Renal cortical epithelial cell (primary cell): ENCODE data around the gene OR13A1. TPM values are rescaled to one million over a fixed set of nuclear protein-coding genes. Genes with fewer than 3 reads are reported as not detected.
"Not testable (repeated sequence)": the region's sequence is repeated elsewhere in the genome, so short reads cannot be mapped to it uniquely, and the experiment has no call there.

ENCODE experiments used
- DNase-seq: peaks from one replicate; pipeline ENCODE4 v3.0.0-alpha.2; 2011; ENCODE audit warnings: low read depth
- total RNA-seq: library from RNA; depleted of rRNA; stranded (reverse); fragments of >200 nt; gene quantifications from 2 replicates; pipeline ENCODE4 v1.2.3, GENCODE V29; 2014

OR13A1 gene, protein sequence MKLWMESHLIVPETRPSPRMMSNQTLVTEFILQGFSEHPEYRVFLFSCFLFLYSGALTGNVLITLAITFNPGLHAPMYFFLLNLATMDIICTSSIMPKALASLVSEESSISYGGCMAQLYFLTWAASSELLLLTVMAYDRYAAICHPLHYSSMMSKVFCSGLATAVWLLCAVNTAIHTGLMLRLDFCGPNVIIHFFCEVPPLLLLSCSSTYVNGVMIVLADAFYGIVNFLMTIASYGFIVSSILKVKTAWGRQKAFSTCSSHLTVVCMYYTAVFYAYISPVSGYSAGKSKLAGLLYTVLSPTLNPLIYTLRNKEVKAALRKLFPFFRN
- total RNA-seq, result not detected in 2 replicates

DNA sequence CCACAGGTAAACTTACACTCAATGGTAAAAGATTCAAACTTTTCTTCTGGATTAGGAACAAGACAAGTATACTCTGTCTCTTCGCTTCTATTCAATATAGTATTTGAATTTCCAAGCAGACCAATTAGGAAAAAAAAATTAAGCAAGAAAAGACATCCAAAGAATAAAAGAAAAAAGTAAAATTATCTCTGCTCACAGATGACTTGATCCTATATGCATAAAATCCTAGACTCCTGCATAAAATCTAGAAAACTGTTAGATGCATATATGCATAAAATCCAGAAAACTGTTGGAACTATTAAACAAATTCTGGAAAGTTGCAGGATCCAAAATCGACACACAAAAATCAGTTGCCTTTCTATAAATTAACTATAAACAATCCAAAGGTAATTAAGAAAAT lies at the start of gene OR13A1:
Gene OR13A1, minus strand, starts transcription at position 101 of the 400 bp plus-strand sequence. CDS start 11,186 bp downstream, outside the sequence.
- no peak for DNase-seq

DNA sequence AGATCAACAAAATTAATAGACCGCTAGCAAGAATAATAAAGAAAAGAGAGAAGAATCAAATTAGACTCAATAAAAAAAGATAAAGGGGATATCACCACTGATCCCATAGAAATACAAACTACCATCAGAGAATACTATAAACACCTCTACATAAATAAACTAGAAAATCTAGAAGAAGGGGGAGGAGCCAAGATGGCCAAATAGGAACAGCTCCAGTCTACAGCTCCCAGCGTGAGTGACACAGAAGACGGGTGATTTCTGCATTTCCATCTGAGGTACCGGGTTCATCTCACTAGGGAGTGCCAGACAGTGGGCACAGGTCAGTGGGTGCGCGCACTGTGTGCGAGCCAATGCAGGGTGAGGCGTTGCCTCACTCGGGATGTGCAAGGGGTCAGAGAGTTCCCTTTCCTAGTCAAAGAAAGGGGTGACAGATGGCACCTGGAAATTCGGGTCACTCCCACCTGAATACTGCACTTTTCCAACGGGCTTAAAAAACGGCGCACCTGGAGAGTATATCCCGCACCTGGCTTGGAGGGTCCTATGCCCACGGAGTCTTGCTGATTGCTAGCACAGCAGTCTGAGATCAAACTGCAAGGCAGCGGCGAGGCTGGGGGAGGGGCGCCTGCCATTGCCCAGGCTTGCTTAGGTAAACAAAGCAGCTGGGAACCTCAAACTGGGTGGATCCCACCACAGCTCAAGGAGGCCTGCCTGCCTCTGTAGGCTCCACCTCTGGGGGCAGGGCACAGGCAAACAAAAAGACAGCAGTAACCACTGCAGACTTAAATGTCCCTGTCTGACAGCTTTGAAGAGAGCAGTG lies 46.8 kb upstream of the OR13A1 start:
- DNase-seq, result not testable (repeated sequence)

DNA sequence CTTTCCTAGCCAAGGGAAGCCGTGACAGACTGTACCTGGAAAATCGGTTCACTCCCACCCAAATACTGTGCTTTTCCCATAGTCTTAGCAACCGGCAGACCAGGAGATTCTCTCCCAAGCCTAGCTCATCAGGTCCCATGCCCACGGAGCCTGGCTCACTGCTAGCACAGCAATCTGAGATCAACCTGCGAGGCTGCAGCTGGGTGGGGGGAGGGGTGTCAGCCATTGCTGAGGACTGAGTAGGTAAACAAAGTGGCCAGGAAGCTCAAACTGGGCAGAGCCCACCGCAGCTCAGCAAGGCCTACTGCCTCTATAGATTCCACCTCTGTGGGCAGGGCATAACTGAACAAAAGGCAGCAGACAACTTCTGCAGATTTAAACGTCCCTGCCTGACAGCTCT lies 43.6 kb upstream of the OR13A1 start:
- not testable (repeated sequence) for DNase-seq

DNA sequence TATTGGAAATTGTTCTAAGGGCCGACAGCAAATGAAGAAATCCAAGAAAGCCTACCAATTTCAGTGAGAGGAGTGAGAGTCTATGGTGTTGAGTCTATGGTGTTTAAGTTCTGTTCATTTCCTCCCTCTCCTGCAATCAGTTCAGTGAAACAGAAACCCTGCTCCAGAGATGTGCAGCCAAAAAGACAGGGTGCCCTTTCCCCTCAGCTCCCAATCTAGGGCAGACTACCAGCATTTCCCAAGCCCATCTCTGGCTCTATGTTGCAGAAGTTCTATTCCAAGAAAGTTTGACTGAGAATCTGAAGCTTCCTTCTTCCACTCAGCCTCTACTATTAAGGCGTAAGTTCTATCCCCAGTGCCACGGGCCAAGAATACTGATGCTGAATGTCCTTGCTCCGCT lies 40.1 kb upstream of the OR13A1 start:
- no peak for DNase-seq

DNA sequence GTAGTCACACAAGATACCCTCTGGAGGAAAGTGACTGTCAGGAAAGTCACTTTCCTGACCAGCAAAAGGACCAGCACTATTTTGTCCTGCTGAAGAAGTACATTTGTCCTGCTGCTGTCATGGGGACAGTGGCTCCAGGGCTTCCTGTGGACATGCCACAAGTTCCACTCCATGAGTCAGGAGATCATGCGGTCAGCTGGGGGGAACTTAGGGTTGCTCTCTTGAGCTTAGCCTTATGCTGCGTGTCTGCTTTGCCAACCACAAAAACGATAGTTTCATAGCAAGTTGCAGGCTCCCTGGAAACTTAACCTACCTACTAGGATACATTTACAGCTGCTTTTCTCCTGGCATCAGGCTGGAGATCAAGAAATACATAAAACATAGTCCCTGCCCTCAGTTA lies 38.9 kb upstream of the OR13A1 start:
- no peak for DNase-seq

DNA sequence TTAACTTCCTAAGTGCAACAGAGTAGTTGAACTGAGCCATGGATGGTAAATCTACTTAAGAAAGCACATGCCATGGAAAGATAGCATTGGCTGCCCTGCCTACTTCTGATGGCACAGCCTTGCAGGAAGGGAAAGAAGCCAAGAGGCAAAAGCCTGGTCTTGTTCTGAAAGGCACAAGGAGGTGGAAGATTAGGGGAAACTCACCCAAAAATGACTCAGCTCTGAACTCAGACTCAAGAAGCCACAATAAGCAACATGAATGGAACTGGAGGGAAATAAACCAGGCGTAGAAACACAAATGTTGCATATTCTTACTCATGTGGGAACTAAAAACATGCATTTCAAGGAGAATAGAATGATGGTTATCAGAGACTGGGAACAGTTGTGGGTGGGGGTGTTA lies 37.8 kb upstream of the OR13A1 start:
- no peak for DNase-seq

DNA sequence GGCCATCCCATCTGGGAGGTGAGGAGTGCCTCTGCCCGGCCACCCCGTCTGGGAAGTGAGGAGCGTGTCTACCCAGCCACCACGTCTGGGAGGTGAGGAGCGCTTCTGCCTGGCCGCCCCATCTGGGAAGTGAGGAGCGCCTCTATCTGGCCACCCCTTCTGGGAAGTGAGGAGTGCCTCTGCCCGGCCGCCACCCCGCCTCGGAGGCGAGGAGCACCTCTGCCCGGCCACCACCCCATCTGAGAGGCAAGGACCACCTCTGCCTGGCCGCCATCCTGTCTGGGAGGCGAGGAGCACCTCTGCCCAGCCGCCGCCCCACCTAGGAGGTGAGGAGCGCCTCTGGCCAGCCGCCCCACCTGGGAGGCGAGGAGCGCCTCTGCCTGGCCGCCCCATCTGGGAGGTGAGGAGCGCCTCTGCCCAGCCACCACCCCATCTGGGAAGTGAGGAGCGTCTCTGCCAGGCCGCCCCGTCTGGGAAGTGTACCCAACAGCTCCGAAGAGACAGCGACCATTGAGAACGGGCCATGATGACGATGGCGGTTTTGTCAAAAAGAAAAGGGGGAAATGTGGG lies 32.9 kb upstream of the OR13A1 start:
- DNase-seq, result not testable (repeated sequence)

DNA sequence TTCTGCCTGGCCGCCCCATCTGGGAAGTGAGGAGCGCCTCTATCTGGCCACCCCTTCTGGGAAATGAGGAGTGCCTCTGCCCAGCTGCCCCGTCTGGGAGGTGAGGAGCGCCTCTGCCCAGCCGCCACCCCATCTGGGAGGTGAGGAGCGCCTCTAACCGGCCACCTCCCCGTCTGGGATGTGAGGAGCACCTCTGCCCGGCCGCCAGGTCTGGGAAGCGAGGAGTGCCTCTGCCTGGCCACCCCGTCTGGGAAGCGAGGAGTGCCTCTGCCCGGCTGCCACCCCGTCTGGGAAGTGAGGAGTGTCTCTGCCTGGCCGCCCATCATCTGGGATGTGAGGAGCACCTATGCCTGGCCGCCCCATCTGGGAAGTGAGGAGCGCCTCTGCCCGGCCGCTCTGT lies 32.1 kb upstream of the OR13A1 start:
- not testable (repeated sequence) for DNase-seq

DNA sequence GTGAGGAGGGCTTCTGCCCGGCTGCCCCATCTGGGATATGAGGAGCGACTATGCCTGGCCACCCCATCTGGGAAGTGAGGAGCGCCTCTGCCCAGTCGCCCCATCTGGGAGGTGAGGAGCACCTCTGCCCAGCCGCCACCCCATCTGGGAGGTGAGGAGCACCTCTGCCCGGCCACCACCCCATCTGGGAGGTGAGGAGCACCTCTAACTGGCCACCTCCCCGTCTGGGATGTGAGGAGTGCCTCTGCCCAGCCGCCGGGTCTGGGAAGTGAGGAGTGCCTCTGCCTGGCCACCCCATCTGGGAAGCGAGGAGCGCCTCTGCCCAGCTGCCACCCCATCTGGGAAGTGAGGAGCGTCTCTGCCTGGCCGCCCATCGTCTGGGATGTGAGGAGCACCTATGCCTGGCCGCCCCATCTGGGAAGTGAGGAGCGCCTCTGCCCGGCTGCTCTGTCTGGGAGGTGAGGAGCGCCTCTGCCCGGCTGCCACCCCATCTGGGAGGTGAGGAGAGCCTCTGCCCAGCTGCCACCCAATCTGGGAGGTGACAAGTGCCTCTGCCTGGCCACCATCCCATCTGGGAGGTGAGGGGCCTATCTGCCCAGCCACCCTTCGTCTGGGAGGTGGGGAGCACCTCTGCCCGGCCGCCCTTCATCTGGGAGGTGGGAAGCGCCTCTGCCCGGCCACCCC lies 31.4 kb upstream of the OR13A1 start:
- DNase-seq, result not testable (repeated sequence)

DNA sequence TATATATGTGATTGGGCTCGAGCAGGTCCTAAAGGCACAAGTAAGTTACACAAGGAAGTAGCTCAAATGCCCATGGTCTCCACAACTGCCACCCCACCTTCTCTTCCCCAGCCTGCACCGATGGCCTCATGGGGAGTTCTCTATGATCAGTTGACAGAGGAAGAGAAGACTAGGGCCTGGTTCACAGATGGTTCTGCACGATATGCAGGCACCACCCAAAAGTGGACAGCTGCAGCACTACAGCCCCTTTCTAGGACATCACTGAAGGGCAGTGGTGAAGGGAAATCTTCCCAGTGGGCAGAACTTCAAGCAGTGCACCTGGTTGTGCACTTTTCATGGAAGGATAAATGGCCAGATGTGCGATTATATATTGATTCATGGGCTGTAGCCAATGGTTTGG lies 25.0 kb upstream of the OR13A1 start:
- not testable (repeated sequence) for DNase-seq

DNA sequence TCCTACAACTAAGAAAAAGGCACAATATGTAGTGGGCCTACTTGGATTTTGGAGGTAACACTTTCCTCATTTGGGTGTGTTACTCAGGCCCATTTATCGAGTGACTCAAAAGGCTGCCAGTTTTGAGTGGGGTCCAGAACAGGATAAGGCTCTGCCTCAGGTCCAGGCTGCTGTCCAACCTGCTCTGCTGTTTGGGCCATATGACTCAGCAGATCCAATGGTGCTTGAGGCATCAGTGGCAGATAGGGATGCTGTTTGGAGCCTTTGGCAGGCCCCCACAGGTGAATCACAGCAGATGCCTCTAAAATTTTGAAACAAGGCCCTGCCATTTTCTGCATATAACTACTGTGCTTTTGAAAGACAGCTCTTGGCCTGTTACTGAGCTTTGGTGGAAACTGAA lies 24.5 kb upstream of the OR13A1 start:
- no peak for DNase-seq

DNA sequence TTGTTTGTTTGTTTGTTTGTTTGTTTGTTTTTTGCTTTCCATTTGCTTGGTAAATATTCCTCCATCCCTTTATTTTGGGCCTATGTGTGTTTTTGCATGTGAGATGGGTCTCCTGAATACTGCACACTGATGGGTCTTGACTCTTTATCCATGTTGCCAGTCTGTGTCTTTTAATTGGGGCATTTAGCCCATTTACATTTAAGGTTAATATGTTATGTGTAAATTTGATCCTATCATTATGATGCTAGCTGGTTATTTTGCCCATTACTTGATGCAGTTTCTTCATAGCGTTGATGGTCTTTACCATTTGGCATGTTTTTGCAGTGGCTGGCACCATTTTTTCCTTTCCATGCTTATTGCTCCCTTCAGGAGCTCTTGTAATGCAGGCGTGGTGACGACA lies 16.4 kb upstream of the OR13A1 start:
- not testable (repeated sequence) for DNase-seq

DNA sequence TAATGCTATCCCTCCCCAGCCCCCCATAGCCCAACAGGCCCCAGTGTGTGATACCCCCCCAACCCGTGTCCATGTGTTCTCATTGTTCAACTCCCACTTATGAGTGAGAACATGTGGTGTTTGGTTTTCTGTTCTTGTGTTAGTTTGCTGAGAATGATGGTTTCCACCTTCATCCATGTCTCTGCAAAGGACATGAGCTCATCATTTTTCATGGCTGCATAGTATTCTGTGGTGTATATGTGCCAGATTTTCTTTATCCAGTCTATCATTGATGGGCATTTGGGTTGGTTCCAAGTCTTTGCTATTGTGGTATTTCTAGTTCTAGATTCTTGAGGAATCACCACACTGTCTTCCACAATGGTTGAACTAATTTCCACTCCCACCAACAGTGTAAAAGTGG lies 11.5 kb upstream of the OR13A1 start:
- DNase-seq, result not testable (repeated sequence)

DNA sequence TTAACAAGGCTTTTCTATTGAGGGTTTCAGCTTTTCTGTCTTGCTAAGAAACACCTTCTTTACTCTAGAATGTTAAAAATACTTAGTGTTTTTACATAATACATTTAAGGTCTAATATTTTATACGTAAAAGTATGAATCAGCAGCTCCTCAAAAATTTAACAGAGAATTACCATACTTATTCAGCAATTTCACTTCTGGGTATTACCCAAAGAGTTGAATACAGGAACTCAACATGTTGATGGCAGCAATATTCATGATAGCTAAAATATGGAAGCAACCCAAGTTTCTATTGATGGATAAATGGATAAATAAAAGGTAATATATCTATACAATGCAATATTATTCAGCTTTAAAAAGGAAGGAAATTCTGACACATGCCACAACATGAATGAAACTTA lies 9.7 kb upstream of the OR13A1 start:
- DNase-seq, result no peak

DNA sequence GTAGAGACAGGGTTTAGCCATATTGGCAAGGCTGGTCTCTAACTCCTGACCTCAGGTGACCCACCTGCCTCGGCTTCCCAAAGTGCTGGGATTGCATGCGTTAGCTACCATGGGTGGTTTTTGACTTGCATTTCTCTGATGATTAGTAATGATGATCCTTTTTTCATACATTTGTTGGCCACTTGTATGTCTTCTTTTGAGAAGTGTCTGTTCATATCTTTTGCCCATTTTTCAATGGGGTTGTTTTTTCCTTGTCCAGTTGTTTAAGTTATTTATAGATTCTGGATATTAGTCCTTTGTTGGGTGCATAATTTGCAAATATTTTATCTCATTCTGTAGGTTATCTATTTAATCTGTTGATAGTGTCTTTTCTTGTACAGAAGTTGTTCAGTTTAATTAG lies 4.3 kb upstream of the OR13A1 start:
- no peak for DNase-seq

DNA sequence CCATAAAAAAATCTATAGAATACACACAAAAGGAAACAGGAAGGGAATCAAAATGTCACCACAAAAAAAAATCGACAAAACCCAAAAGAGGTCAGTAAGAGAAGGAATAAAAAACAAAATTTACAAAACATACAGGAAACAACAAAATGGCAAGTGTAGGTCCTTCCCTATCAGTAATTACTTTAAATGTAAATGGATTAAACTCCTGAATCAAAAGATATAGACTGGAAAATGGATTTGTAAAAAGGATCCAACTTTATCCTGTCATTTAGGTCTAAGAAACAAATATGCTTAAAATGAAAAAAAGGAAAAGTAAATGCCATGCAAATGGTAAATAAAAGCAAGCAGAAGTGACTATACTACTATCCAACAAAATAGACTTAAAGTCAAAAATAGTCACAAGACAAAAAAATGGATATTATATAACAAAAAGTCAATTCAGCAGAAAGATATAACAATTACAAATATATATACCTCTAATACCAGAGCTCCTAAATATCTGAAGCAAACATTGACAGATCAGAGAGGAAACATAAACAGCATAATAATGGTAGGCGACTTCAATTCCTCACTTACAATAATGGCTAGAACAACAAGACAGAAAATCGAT lies 2.0 kb downstream of the OR13A1 start:
- no peak for DNase-seq

DNA sequence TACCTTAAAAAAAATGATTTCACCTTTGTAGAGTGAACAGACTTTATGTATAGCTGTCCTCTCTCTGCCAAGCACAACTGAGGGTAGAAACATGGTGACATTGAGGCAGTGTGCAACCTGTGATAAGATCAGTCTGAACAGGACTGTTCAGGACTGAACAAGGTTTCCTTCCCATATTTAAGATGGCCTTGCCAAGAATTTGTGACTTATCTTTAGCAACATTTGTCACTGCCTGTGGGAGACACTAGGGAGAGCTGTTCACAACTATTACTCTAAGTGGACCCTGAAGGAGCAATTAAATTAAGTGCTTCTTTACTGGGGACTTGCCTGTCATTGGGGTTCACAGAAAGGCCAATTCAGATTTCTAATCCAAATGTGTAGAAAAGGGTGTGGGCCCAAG lies 6.7 kb downstream of the OR13A1 start:
- peak; percentile 11 for DNase-seq

DNA sequence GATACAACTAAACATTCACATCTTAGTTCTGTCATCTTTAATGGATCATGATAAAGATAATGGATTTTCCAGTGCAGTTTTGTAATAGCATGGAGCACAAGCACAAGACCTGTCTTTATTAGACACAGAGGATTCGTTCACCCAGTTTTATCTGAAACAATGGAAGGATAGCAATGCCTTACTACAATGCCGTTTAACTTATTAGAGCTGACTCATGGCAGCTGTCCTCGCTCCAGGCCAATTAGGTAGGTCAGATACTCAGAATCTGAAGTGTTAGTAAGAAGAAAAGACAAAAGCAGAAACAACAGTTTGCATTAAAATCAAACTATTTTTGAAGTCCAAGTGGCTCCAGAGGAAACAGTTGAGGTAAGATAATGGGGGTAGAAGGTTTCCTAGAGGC lies 12.8 kb downstream of the OR13A1 start:
- DNase-seq, result no peak

DNA sequence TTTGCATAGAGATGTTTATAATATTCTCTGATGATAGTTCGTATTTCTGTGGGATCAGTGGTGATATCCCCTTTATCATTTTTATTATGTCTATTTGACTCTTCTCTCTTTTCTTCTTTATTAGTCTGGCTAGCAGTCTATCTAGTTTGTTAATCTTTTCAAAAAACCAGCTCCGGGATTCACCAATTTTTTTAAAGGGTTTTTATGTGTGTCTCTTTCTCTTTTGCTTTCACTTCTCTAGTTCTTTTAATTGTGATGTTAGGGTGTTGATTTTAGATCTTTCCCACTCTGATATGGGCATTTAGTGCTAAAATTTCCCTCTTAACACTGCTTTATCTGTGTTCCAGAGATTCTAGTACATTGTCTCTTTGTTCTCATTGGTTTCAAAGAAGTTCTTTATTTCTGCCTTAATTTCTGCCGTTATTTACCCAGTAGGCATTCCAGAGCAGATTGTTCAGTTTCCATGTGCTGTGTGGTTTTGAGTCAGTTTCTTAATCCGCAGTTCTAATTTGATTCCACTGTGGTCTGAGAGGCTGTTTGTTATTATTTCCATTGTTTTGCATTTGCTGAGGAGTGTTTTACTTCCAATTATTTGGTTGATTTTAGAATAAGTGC lies 17.0 kb downstream of the OR13A1 start:
- not testable (repeated sequence) for DNase-seq

DNA sequence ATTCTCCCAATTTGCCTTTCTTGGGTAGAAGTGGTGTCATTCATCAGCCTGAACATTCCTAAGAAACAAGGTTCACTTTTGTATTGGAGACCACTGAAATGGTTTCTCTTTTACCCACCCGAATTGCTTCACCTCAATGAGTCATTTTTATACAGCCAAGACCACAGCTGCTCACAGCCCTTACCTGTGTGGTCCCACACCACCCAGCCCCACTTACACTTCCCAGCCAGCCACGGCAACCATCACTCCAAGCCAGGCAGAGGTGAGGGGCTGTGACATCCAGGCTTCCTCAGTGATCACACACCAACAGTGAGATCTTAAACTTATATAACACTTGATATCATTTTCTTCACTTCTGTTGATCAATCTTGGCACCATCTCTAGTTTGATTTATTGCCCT lies 20.7 kb downstream of the OR13A1 start:
- no peak for DNase-seq

DNA sequence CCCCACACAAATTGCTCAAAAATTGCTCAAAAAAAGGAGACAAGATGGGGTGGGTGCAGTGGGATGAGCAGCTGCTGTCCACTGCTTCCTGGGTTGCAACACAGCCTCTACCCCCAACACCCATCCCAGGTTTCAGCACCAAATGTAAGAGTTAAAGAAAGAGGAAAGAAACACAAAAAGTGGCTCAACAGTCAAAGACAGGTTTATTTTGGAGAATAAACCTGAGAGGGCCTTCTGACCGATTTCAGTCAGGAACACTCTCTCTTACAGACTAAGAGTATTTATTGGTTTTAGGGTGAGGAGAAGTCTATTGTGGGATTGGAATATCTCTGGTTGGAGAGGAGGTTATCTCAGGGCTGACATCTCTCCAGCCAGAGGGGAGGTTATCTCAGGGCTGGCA lies 28.4 kb downstream of the OR13A1 start:
- no peak for DNase-seq
